Measurements from ENCODE around the gene GSN.

The GSN gene

DNA sequence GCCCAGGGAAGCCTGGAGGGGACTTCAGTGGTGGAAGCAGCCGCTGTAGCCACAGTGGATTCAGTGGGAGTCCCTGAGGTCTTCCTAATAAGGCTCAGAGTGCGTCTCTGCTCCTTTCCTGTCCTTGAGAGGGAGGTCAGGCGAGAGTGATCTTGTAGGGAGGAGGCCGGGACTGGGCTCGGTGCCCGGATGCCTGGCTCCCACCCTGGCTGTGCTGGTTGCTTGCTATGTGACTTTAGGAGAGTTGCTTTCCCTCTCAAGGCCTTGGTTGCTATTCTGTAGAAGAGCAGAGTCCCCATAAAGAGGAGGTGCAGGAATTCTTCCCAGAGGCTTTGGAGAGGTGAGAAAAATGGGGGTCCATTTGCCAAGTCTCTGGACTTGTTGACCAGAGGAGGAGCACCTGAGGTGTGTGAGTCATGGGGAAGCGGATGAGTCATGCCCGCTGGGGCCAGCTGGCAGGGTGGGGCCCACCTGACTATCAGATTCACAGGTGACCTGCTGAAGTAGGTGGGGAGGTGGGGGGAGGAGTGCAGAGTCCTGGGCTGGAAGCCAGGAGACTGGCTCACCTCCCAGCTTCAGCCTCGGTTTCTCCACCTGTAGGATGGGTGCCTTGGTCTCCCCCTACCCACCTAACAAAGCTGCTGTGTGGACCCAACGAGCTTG lies 13.8 kb downstream of the GSN start:
- TF ChIP-seq POLR2A (IDR thresholded peaks at IDR 0.05; ENCODE audit: extremely low read depth, insufficient read length), result no peak
- DNase-seq (ENCODE audit: low read depth), result no peak
- H3K4me3 ChIP-seq (ENCODE audit: low read depth, low read length), result no peak overlapping the region

DNA sequence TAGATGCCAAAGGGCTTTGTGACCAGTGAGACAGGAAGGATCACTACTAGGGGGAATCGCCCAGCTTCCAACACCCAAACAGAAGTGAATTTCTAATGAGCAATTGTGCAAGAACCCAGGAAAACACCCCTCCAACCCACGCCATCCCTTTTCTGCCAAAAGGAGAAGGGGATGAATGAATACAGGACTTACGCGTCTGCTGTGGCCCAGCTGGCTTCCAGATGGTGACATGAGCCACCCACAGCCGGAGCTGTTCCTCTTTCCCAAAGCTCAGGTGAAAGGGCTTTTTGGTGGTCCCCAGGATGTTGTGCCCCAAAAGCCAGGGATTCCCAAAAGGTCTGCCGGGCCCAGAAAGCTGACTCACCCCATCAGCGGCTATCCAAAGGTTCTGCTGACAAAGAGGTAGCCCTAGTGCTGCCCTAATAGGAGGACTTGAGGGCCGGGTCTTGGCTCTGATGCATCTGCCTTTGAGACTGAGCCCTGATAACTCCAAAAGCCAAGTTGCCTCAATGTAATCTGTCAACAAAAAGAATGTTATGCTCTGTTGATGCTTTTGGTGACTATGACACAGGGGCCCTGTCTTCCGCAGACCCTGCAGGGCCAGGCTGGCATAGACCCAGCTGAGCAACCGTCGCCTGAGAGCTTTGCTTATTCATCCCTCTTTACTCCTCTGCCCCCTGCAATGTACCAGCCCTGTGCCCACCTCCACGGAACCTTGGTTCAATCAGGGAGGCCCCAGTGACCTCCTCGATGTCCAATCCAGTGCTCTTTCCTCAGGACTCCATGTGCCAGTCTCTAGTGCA lies 14.5 kb downstream of the GSN start:
- TF ChIP-seq, protein P1, sequence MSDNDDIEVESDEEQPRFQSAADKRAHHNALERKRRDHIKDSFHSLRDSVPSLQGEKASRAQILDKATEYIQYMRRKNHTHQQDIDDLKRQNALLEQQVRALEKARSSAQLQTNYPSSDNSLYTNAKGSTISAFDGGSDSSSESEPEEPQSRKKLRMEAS (IDR thresholded peaks at IDR 0.05; ENCODE audit: low read depth, low read length), result no peak
- TF ChIP-seq, protein P2, sequence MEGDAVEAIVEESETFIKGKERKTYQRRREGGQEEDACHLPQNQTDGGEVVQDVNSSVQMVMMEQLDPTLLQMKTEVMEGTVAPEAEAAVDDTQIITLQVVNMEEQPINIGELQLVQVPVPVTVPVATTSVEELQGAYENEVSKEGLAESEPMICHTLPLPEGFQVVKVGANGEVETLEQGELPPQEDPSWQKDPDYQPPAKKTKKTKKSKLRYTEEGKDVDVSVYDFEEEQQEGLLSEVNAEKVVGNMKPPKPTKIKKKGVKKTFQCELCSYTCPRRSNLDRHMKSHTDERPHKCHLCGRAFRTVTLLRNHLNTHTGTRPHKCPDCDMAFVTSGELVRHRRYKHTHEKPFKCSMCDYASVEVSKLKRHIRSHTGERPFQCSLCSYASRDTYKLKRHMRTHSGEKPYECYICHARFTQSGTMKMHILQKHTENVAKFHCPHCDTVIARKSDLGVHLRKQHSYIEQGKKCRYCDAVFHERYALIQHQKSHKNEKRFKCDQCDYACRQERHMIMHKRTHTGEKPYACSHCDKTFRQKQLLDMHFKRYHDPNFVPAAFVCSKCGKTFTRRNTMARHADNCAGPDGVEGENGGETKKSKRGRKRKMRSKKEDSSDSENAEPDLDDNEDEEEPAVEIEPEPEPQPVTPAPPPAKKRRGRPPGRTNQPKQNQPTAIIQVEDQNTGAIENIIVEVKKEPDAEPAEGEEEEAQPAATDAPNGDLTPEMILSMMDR (IDR thresholded peaks at IDR 0.05; ENCODE audit: low read depth, low read length), result no peak
- TF ChIP-seq POLR2A (IDR thresholded peaks at IDR 0.05; ENCODE audit: extremely low read depth, insufficient read length) (no peak), MYC (IDR thresholded peaks at IDR 0.05; ENCODE audit: low read depth, low read length) (no peak)
- H3K4me3 ChIP-seq (ENCODE audit: low read depth, low read length), result no peak overlapping the region
- DNase-seq (ENCODE audit: low read depth), result peak; percentile 65

DNA sequence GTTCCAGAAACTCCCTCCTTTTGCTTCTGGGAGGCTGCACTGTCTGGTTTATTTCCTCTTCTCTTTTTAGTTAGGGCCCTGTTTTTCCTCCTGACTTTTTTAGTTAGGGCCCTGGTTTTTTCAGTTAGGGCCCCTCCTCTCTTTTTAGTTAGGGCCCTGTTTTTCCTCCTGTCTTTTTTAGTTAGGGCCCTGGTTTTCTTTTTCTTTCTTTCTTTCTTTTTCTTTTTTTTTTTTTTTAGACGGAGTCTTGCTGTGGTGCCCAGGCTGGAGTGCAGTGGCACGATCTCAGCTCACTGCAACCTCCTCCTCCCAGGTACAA lies 15.1 kb downstream of the GSN start:
- no peak for DNase-seq (ENCODE audit: low read depth)
- no peak overlapping the region for H3K4me3 ChIP-seq (ENCODE audit: low read depth, low read length)

DNA sequence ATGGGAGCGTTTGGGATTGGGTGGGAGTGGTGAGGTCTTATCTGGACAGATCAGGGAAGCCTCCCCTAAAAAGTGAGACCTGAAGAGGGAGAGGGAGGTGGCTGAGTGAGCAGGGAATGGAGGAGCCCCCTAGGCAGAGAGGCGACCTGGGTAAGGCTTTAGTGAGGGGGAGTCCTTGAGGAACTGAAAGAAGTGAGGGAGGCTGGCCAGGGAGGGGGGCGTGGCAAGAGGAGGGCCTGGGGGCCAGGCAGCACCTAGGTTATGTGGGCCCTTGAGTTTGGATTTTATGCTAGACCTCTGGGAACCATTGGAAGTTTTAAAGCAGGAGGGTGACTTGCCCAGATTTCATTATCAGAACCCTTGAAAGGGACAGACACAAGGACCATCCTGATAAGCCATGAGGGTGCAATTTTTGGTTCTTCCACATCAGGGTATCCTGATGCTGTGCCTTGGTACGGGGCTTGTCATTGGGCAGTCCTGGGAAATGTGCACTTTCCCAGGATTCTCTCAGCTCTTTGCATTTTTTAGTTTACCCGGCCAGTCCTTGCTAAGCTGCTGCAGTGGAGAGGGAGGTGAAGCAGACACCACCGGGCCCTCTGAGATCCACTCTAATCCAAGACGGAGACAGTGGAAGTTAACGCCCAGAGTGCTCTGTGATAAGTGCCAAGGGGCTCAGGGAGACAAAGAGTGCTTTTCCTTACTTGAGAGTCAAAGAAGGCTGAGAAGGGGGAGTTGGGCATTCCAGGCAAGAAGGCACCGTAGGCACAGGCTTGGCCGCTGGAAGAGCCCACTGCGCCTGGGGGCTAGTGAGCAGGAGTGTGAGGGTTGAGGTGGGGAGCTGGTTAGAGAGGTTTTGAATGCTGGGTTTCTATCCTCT lies 16.1 kb downstream of the GSN start:
- no peak overlapping the region for H3K4me3 ChIP-seq (ENCODE audit: low read depth, low read length)
- TF ChIP-seq MYC (IDR thresholded peaks at IDR 0.05; ENCODE audit: low read depth, low read length), result no peak
- TF ChIP-seq, protein P1 (IDR thresholded peaks at IDR 0.05; ENCODE audit: low read depth, low read length), result no peak
- peak; percentile 27 for DNase-seq (ENCODE audit: low read depth)

More for the DNA sequence above, 15.1 kb downstream of the GSN start:
- TF ChIP-seq, protein P2 (IDR thresholded peaks at IDR 0.05; ENCODE audit: low read depth, low read length), result no peak
- TF ChIP-seq, protein P1 (IDR thresholded peaks at IDR 0.05; ENCODE audit: low read depth, low read length), result no peak
- TF ChIP-seq POLR2A (IDR thresholded peaks at IDR 0.05; ENCODE audit: extremely low read depth, insufficient read length) (no peak), MYC (IDR thresholded peaks at IDR 0.05; ENCODE audit: low read depth, low read length) (no peak)

DNA sequence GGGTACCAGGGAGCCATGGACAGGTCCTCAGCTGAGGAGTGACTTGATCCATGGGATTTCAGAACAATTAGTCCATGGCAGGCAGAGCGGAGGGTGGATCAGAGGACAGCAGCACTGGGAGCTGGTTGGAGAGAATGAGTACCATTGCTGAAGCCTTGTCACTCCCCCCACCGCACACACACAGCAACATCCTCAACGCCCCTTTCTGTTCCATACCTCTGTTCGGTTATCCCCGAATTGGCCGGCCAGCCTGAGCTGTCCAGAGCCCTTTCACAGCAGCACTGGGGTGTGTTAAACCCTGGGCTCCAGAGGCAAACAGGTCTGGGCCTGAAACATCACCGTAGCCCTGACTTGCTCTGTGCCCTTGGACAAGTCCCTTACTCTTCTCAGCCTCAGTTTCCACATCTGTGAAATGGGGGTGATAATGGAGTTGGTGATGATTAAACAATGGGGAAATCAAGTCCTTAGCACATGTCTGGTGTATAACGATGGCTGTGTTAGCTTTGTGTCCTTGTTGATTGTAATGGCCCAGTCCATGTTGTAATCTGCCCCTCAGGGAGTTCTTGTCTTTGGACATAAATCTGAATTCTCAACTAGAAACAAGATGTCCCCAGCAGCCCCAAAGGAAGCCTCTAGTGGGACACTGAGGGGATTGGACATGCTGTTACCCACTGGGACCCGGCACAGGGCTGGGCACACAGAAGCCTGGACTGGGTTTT lies 16.9 kb downstream of the GSN start:
- DNase-seq (ENCODE audit: low read depth), result peak; percentile 28
- H3K4me3 ChIP-seq (ENCODE audit: low read depth, low read length), result no peak overlapping the region
- TF ChIP-seq POLR2A (IDR thresholded peaks at IDR 0.05; ENCODE audit: extremely low read depth, insufficient read length) (no peak), MYC (IDR thresholded peaks at IDR 0.05; ENCODE audit: low read depth, low read length) (no peak)
- TF ChIP-seq, protein P1 (IDR thresholded peaks at IDR 0.05; ENCODE audit: low read depth, low read length), result no peak
- TF ChIP-seq, protein P2 (IDR thresholded peaks at IDR 0.05; ENCODE audit: low read depth, low read length), result no peak

DNA sequence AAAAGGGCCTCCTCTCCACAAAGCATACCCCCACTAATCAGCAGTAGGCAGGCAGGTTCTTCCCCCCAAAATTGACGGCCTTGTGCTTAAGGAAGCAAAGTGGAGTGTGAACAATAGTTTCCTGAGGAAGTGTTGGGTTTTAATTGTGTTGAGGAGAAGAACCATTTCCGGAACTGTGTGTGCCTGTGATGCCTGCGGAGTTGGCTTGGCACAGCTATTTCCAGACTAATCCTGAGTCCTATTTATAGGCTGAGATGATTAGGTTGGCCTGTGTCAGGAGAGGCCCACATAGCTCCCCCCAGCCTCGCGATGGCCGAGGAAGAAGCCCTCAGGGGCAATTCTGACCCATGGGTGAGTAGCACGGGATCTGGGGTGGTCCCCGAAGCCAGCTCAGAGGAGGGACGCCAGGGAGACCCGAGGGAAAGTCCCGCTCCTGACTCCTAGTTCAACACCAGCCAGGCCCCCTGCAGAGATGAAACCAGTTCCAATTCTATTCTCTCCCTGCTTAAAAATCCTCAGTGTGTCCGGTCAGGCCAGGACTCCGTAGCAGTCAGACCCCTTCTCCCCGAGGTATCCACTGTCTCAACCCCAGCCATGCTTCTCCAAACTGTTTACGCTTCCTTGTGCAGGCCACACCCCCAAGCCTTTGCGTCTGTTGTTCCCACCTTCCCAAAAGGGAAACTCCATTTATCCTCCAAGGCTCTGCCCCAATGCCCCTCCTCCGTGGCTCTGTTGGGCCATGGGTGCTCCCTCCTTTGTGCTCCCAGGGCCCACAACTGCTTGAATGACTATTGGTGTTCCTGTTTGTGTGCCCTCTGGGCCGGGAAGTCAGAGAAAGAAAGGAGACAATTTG lies 18.1 kb downstream of the GSN start:
- DNase-seq (ENCODE audit: low read depth), result peak; percentile 26
- H3K4me3 ChIP-seq (ENCODE audit: low read depth, low read length), result no peak overlapping the region
- TF ChIP-seq, protein P1 (IDR thresholded peaks at IDR 0.05; ENCODE audit: low read depth, low read length), result no peak
- TF ChIP-seq MYC (IDR thresholded peaks at IDR 0.05; ENCODE audit: low read depth, low read length) (no peak), POLR2A (IDR thresholded peaks at IDR 0.05; ENCODE audit: extremely low read depth, insufficient read length) (no peak)
- TF ChIP-seq, protein P2 (IDR thresholded peaks at IDR 0.05; ENCODE audit: low read depth, low read length), result no peak
